NCI-H524 treated with DMSO at 0.1 percent for 48 hours (cell line): ENCODE measurements around the gene FETUB.
"Not testable (repeated sequence)": the region's sequence is repeated elsewhere in the genome, so short reads cannot be mapped to it uniquely, and the experiment has no call there.

Source experiments
- DNase-seq: peaks from one replicate; lab custom pipeline; 2025; lab: John Stamatoyannopoulos, UW

The FETUB gene

GRCh38 chr3:186613637-186614265 is 26.4 kb upstream of the FETUB start:
- DNase-seq = no peak

GRCh38 chr3:186614266-186614596 is 26.0 kb upstream of the FETUB start:
- no peak for DNase-seq

GRCh38 chr3:186614597-186615483 is 25.4 kb upstream of the FETUB start:
- no peak for DNase-seq

GRCh38 chr3:186616299-186616617 is 23.9 kb upstream of the FETUB start:
- DNase-seq = no peak

GRCh38 chr3:186617036-186617946 is 22.9 kb upstream of the FETUB start:
- peak; percentile 91 for DNase-seq

- no peak for DNase-seq
These were observed 21.8 kb upstream of the FETUB start for GRCh38 chr3:186618318-186618938.

- no peak for DNase-seq
These were observed 20.4 kb upstream of the FETUB start for GRCh38 chr3:186619787-186620212.

GRCh38 chr3:186620213-186621092 is 19.7 kb upstream of the FETUB start:
- no peak for DNase-seq

- no peak for DNase-seq
These were observed 18.1 kb upstream of the FETUB start for GRCh38 chr3:186621894-186622650.

- DNase-seq = no peak
These were observed 17.4 kb upstream of the FETUB start for GRCh38 chr3:186622651-186623310.

GRCh38 chr3:186624598-186624997 is 15.6 kb upstream of the FETUB start:
- no peak for DNase-seq

GRCh38 chr3:186625600-186626042 is 14.6 kb upstream of the FETUB start:
- DNase-seq = no peak

GRCh38 chr3:186626254-186626847 is 13.8 kb upstream of the FETUB start:
- no peak for DNase-seq

GRCh38 chr3:186627852-186628414 is 12.3 kb upstream of the FETUB start:
- no peak for DNase-seq

GRCh38 chr3:186628756-186629155 is 11.4 kb upstream of the FETUB start:
- DNase-seq = no peak

GRCh38 chr3:186630950-186631641 is 9.1 kb upstream of the FETUB start:
- no peak for DNase-seq

GRCh38 chr3:186633481-186633880 is 6.7 kb upstream of the FETUB start:
- DNase-seq = no peak

- not testable (repeated sequence) for DNase-seq
These were observed 6.0 kb upstream of the FETUB start for GRCh38 chr3:186634207-186634606.
